GM21619 (cell line): ENCODE data around the gene ATG2A.
A peak's percentile ranks its signal among the peaks of the same experiment; 100 is the strongest.
"Not testable (repeated sequence)": the region's sequence is repeated elsewhere in the genome, so short reads cannot be mapped to it uniquely, and the experiment has no call there.

ENCODE experiments used
- ATAC-seq: cut with Tn5 transposase; IDR thresholded peaks from one replicate; pipeline ENCODE4 v1.9.1; 2021; ENCODE audit not compliant: unreplicated experiment

Gene ATG2A

DNA sequence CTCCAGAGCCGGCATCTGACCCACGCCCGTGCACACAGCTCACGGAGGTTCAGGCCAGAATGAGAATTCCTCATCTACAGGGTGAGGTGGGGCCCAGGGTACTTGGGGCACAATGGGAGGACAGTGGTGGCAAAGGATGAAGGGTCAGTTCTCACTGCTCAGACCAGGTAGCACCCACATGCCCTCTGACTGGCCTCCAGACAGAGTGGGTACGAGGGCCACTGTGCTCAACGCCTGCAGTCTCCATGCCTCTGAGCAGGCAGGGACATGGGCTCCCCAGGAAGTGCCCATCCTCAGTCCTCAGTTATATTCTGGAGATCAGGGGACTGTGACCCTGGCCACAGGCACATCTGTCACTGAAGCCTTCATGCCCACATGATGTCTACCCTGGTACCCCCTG lies 59.5 kb downstream of the ATG2A start:
- ATAC-seq, result no peak

- no peak for ATAC-seq
Measured at GRCh38 chr11:64856382-64857227, 60.4 kb downstream of the ATG2A start.

GRCh38 chr11:64855596-64856304 lies 61.3 kb downstream of the ATG2A start:
- no peak for ATAC-seq

DNA sequence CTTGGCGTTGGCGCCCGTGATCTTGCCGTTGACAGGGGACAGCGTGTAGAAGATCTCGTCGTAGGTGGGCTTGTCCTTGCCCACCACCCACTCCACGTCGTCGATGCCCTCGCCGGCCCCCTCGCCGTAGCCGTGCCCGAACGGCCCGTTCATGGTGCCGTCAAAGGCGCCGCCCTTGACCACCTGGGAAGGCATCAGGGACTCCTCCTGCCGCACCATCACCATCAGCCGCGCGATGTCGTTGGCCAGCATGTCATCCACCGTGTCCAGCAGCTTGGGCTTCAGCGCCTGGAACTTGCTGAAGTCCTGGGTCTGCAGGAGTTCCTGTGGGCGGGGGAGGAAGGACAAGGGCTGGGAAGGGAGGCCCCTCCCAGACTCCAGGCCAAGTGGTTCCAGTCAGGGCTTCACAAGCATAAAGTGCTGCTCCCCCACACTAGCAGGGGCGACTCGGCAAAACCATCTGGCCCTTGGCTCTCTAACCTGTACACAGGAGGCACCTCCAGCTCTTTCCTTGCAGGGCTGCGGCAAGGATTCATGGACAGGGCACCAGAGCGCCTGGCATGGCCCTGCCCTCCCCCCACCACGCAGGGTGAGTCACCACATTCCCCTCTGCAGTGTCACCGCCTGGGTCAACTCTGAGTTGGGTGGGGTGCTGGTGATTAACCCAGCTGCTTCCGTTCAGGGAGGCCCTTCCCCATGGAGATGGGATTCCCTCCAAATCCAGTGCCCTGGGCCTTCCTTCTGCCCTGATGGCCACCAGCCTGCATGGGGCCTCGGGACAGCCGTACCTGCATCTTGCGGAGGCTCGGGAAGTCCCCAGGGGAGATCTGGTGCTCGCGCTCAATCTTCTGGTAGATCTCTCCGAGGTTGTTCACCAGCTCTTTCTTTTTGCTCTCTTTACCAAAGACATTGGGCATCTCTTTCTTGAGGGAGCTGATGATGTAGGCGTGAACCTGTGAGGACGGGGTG lies 62.2 kb downstream of the ATG2A start:
- no peak for ATAC-seq

GRCh38 chr11:64854157-64854533 lies 62.9 kb downstream of the ATG2A start:
- no peak for ATAC-seq

DNA sequence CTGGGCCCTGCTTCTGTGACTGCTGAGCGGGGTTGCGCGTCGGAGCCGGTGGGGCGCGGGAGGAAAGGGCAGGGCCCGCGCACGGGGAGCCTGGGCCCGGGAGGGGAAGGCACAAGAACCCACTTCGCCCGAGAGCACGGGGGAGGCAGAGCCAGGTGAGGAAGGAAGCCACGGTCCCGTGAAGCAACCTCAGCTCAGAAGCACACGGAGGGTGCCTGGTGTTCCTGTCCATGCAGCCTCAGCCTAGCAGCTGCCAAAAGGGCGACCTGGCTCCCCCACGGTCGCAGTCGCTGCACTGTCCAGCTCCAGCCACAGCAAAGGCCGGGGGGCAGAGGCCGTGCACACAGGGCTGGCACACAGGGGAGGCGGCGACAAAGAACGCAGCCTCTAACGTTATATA lies 63.3 kb downstream of the ATG2A start:
- no peak for ATAC-seq

DNA sequence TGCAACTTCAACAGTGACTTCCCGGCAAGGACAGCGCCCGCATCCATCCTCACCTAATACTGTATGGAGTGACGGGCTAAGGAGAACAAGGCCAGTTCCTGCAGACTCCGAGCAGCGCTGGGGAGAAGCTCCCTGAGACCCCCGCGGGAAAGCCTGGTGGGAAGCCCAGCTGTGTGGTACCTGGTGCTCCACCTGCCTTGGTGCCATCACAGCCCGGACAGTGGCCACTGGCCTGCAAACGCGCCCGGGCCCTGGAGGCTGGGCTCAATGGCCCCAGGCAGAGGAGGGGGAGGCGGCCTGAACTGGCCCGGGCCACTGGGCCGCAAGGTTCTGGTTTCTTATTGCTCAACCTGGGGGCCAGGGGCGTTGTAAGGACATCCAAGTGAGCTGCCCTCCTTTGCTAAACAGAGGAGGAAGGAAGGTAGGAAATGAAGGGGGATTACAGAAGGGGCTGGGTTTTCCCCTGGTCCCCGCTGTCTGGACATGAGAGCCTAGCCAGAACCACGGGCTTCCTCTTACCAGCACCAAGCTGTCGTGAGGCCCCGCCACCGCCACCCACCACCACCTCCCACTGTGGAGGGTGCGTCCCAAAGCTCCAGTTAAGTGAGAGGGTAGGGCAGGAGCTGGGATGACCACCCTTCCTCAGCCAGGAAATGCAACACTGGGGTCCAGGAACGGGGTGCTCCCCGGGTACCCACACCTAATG lies 64.1 kb downstream of the ATG2A start:
- no peak for ATAC-seq

- ATAC-seq, result peak; percentile 13
Measured at GRCh38 chr11:64851831-64852351, 65.1 kb downstream of the ATG2A start.

- ATAC-seq, result peak; percentile 57
Measured at GRCh38 chr11:64850979-64851567, 65.9 kb downstream of the ATG2A start.

- ATAC-seq, result no peak
Measured at GRCh38 chr11:64849598-64850356, 67.2 kb downstream of the ATG2A start.

DNA sequence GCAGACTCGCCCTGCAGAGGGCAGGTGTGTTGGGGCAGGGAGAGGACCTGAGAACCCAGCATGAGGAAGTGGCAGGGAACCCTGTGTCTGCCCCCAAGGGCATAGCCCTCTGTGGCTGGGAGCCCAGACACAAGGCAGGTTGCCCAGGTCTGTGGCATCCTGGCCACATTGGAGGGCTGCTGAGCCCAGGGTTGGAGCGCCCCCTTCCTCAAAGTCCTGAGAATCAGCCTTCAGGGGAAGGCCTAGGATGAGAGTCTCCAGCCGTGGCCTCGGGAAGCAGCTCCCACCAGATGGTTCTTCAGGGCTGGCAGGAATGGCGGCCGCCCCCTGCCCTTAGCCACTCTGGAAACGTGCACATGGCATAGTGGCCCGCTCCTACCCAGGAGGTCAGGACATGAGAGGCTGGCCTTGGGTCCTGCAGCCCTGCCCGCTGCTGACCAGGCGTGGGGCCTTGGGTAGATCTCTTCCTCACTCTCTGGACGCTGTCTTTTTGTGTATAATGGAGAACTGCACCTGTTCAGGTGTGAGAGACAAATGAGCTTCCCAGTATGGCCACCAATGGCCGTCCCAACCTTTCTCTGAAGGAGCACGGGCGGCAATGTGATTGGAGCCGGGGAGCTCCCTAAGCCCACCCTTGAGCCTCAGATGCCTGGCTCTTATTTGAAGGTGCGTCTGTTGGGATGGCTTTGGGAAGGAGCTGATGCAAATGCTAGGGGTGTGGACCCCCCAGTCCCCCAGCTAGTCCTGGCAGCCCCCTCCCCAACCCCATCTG lies 68.0 kb downstream of the ATG2A start:
- no peak for ATAC-seq

DNA sequence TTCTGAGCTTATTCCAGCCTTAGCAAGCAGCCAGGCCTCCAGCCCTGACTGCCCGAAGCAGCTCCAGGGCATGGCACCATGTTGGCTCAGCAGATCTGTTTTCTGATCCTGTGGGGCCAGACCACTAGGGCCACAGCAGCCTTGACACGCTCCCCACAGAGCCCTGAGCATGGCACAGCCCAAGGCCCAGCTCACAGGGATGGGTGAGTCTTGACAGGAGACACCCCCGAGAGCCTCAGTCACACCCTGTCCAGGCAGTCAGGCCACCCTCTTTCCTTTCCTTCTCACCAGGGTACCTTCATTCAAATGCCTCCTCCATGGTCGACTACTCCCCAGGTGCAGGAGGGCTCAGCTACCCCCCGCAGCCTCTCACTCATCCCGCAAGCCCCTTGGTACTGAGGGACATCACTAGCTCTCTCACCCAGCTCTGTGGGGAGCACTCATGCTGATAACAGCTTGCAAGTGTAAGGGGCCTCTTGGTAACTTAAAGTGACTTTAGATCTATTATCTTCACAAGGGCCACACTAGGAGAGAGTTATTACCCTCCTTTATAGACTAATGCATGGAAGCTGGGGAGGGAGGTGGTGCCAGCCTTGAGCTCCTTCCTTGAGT lies 68.7 kb downstream of the ATG2A start:
- ATAC-seq, result no peak

DNA sequence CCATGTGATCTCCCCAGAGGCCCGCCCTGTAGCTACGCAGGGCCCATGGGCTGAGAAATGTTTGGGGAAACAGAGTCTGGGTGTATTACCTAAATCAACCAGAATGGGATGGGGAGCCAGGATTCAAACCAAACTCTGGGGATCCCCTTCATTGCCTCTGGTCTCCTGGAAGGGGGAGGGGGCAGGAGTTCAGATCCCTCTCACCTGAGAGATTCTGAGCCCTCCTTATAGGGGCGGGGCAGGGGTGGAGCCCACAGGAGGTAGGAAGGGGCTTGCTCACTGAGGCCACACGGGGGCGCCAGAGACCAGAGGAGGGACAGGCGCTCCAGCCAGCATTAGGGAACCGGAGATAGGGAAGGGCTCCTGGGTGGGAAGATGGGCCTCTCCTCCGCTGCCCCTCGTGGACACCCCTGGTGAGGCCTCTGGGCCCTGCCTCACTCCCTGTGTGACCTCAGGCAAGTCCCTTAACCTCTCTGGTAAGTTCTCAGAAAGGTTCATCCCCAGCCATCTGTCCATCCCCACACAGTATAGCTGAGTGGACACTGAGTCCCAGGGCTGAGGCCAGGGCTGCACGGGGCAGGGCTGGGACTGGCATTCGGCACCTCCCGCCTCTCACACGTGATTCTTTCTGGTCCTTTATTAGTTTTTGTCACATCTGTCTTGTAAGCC lies 69.9 kb downstream of the ATG2A start:
- ATAC-seq, result no peak

GRCh38 chr11:64845776-64846129 lies 71.3 kb downstream of the ATG2A start:
- ATAC-seq, result not testable (repeated sequence)

- ATAC-seq, result no peak
Measured at GRCh38 chr11:64845129-64845775, 71.8 kb downstream of the ATG2A start.
